GM12878 (cell line): Measurements from ENCODE around the gene TRANK1. TPM values are rescaled to one million over a fixed set of nuclear protein-coding genes. Genes with fewer than 3 reads are reported as not detected.

Experiments
- BHLHE40 ChIP-seq, 2 experiments: fragments of 450-650 bp in 1 of 2; IDR thresholded peaks; 2 replicates each; pipeline ENCODE4 v1.6.1; 2011 to 2017; ENCODE audit warnings: low read depth in 2 of 2, borderline replicate concordance in 1 of 2, improper control_type of control experiment in 1 of 2, low read length in 1 of 2, mild to moderate bottlenecking in 1 of 2
- CEBPB ChIP-seq, 2 experiments: fragments of 150-350 bp in 1 of 2; IDR thresholded peaks; 2 replicates each; pipeline ENCODE4 v1.6.1; 2012 to 2014; ENCODE audit warnings: low read depth in 2 of 2, low read length in 2 of 2, borderline replicate concordance in 1 of 2, inconsistent platforms in 1 of 2
- EGR1 ChIP-seq, 2 experiments: IDR thresholded peaks; 1 replicate in 1 of 2; 2 replicates in 1 of 2; pipeline ENCODE4 v1.6.1; 2011 to 2012; ENCODE audit warnings: low read depth in 2 of 2, low read length in 2 of 2, borderline replicate concordance in 1 of 2, mild to moderate bottlenecking in 1 of 2, moderate library complexity in 1 of 2
- ELK1 ChIP-seq: IDR thresholded peaks from 2 replicates; pipeline ENCODE4 v1.6.1; 2012; ENCODE audit warnings: low read depth, low read length, improper control_type of control experiment
- GABPA ChIP-seq: IDR thresholded peaks from 2 replicates; pipeline ENCODE4 v1.6.1; 2014; ENCODE audit warnings: antibody characterized with exemption, low read depth, mild to moderate bottlenecking, inconsistent platforms
- JUNB ChIP-seq: IDR thresholded peaks from 2 replicates; pipeline ENCODE4 v1.6.1; 2016; ENCODE audit warnings: antibody characterized with exemption, mild to moderate bottlenecking
- KDM1A ChIP-seq: fragments of 200-600 bp; sonication (generic); IDR thresholded peaks from 2 replicates; pipeline ENCODE4 v1.6.1; 2016; ENCODE audit warnings: borderline replicate concordance
- MTA2 ChIP-seq: fragments of 450-650 bp; IDR thresholded peaks from 2 replicates; pipeline ENCODE4 v1.6.1; 2016; ENCODE audit warnings: low read depth, mild to moderate bottlenecking, moderate library complexity
- NR2C1 ChIP-seq: fragments of 450-650 bp; IDR thresholded peaks from 2 replicates; pipeline ENCODE4 v1.6.1; 2017; ENCODE audit warnings: antibody characterized with exemption, mild to moderate bottlenecking, moderate library complexity
- PAX5 ChIP-seq: IDR thresholded peaks from 2 replicates; pipeline ENCODE4 v1.6.1; 2011; ENCODE audit warnings: low read depth, low read length, borderline replicate concordance
- RBBP5 ChIP-seq: fragments of 200-600 bp; sonication (generic); conservative IDR thresholded peaks from 2 replicates; pipeline ENCODE4 v1.6.1; 2016
- RUNX3 ChIP-seq: IDR thresholded peaks from 2 replicates; pipeline ENCODE4 v1.6.1; 2012; ENCODE audit warnings: low read length, inconsistent platforms
- SIX5 ChIP-seq: IDR thresholded peaks from 2 replicates; pipeline ENCODE4 v1.6.1; 2011; ENCODE audit warnings: mild to moderate bottlenecking, low read depth, low read length, moderate library complexity; ENCODE audit not compliant: severe bottlenecking
- SMAD1 ChIP-seq: fragments of 450-650 bp; IDR thresholded peaks from 2 replicates; pipeline ENCODE4 v1.6.1; 2018; ENCODE audit warnings: mild to moderate bottlenecking, low read depth; ENCODE audit not compliant: partially characterized antibody
- SMC3 ChIP-seq: IDR thresholded peaks from 2 replicates; pipeline ENCODE4 v1.6.1; 2011; ENCODE audit warnings: low read length, improper control_type of control experiment, borderline replicate concordance
- SP1 ChIP-seq: IDR thresholded peaks from one replicate; pipeline ENCODE4 v1.6.1; 2011; ENCODE audit warnings: low read depth, low read length
- SPI1 ChIP-seq: IDR thresholded peaks from 2 replicates; pipeline ENCODE4 v1.6.1; 2011; ENCODE audit warnings: low read depth, mild to moderate bottlenecking, low read length, moderate library complexity, borderline replicate concordance; ENCODE audit not compliant: insufficient read depth
- STAT1 ChIP-seq: fragments of 450-650 bp; conservative IDR thresholded peaks from 2 replicates; pipeline ENCODE4 v1.6.1; 2014; ENCODE audit warnings: antibody characterized with exemption, mild to moderate bottlenecking
- STAT3 ChIP-seq: IDR thresholded peaks from 2 replicates; pipeline ENCODE4 v1.6.1; 2011; ENCODE audit warnings: low read depth, low read length, improper control_type of control experiment
- TCF7 ChIP-seq: IDR thresholded peaks from 2 replicates; pipeline ENCODE4 v1.6.1; 2014; ENCODE audit warnings: antibody characterized with exemption, borderline replicate concordance
- YBX1 ChIP-seq: fragments of 450-650 bp; IDR thresholded peaks from 2 replicates; pipeline ENCODE4 v1.6.1; 2016; ENCODE audit warnings: antibody characterized with exemption
- ZBED1 ChIP-seq: IDR thresholded peaks from 2 replicates; pipeline ENCODE4 v1.6.1; 2016; ENCODE audit warnings: borderline replicate concordance
- ZBTB4 ChIP-seq: fragments of 450-650 bp; formaldehyde crosslinking; IDR thresholded peaks from 2 replicates; pipeline ENCODE4 v1.4.0; 2022; ENCODE audit warnings: mild to moderate bottlenecking, moderate library complexity
- ZNF687 ChIP-seq: fragments of 450-650 bp; IDR thresholded peaks from 2 replicates; pipeline ENCODE4 v1.6.1; 2017; ENCODE audit warnings: mild to moderate bottlenecking, moderate library complexity
- ZSCAN29 ChIP-seq: fragments of 450-650 bp; IDR thresholded peaks from 2 replicates; pipeline ENCODE4 v1.6.1; 2017; ENCODE audit warnings: mild to moderate bottlenecking, moderate library complexity
- polyA plus RNA-seq, 11 experiments: library from polyadenylated mRNA; depleted of rRNA in 4 of 11; unstranded in 6 of 11; stranded (reverse) in 5 of 11; fragments of >200 nt; fragmentation: Nextera tagmentation in 4 of 11; fragmentation: Illumina TruSeq in 1 of 11; extraction: Ambion mirVana in 4 of 11; extraction: Trizol in 1 of 11; gene quantifications; 1 replicate in 1 of 11; 2 replicates in 10 of 11; pipeline versions ENCODE4 v1.2.1 to v1.2.3, GENCODE V29; 2011 to 2016; ENCODE audit warnings: inconsistent platforms in 2 of 11, missing spikeins in 2 of 11, low read depth in 1 of 11
- total RNA-seq, 4 experiments: library from RNA; depleted of rRNA in 3 of 4; stranded (reverse); fragments of >200 nt in 3 of 4; fragmentation: Illumina TruSeq in 1 of 4; extraction: Trizol in 1 of 4; gene quantifications; 2 replicates each; pipeline versions ENCODE4 v1.2.1 to v1.2.3, GENCODE V29; 2013 to 2021

TRANK1 gene
- total and polyA plus RNA-seq, 10 of the 15 experiments (the other 5 are each of a cell fraction or from before 2014, with no cell fraction given): 0.46 to 8.8 (median 1.1) TPM

GRCh38 chr3:36992806-36993325 is 48.0 kb upstream of the TRANK1 start, which contains the start of gene EPM2AIP1 (continued):
- TF ChIP-seq BHLHE40 (IDR thresholded peaks at IDR 0.05; ENCODE audit: borderline replicate concordance in 1 of 2, low read depth in 2 of 2, low read length in 1 of 2) (no peak; a peak in 1 of 4 replicates), ZBTB4 (CRISPR knock-in tag) (no peak), JUNB (no peak), ZNF687 (peak; percentile 89), RBBP5 (no peak), ZBED1 (no peak), GABPA (no peak), ELK1 (no peak), STAT3 (no peak), MTA2 (no peak), RUNX3 (0 out of 2 replicates have a peak, but pooled peaks have one; percentile 31), ZSCAN29 (no peak; the same call in 1 of the 2 replicates), EGR1 (IDR thresholded peaks at IDR 0.05; ENCODE audit: borderline replicate concordance in 1 of 2, low read depth in 2 of 2, low read length in 2 of 2) (peak in 1 of 2 experiments; percentile 12; a peak in 1 of 3 replicates), SMAD1 (peak; percentile 45), SMC3 (no peak), STAT1 (no peak), SPI1 (no peak), PAX5 (peak; percentile 24; the same call in 1 of the 2 replicates), KDM1A (no peak), SIX5 (no peak), NR2C1 (no peak), YBX1 (no peak), SP1 (no peak), TCF7 (no peak), CEBPB (IDR thresholded peaks at IDR 0.05; ENCODE audit: borderline replicate concordance in 1 of 2, low read depth in 2 of 2, low read length in 2 of 2) (no peak)
